Natural killer cell (primary cell): ENCODE data around the gene TREH. TPM values are rescaled to one million over a fixed set of nuclear protein-coding genes. Genes with fewer than 3 reads are reported as not detected.
"Not testable (repeated sequence)": the region's sequence is repeated elsewhere in the genome, so short reads cannot be mapped to it uniquely, and the experiment has no call there.

Experiments used
- ATAC-seq, 3 donors: fragments of 150-1000 bp in 2 of 3; fragments of 200-7000 bp in 1 of 3; cut with Tn5 transposase; 1 replicate in 1 of 3; 2 replicates in 2 of 3; pipeline ENCODE4 v1.10.0; 2021; ENCODE audit warnings: mild to moderate bottlenecking in 2 of 3, moderate library complexity in 2 of 3
- DNase-seq, 2 donors: peaks; one replicate each; pipeline versions ENCODE4 v3.0.0 to v3.0.0-alpha.2; 2013 to 2021; ENCODE audit warnings: mixed read lengths in 1 of 2
- H3K27ac ChIP-seq: one replicate; pipeline ENCODE4 v1.5.1; 2013; ENCODE audit warnings: mild to moderate bottlenecking, low read length
- H3K27me3 ChIP-seq: one replicate; pipeline ENCODE4 v1.6.1; 2013; ENCODE audit warnings: low read length; ENCODE audit not compliant: control insufficient read depth, insufficient read depth
- H3K36me3 ChIP-seq: one replicate; pipeline ENCODE4 v1.6.1; 2013; ENCODE audit warnings: low read length; ENCODE audit not compliant: control insufficient read depth, insufficient read depth
- H3K4me1 ChIP-seq: one replicate; pipeline ENCODE4 v1.6.1; 2013; ENCODE audit warnings: low read length; ENCODE audit not compliant: control insufficient read depth, insufficient read depth
- H3K4me3 ChIP-seq: one replicate; pipeline ENCODE4 v1.5.1; 2013; ENCODE audit warnings: low read length
- H3K9me3 ChIP-seq: one replicate; pipeline ENCODE4 v1.6.1; 2013; ENCODE audit warnings: low read length; ENCODE audit not compliant: control insufficient read depth, insufficient read depth
- H3K27ac Mint-ChIP-seq, 2 donors: one replicate each; pipeline ENCODE4 v1.8.0; 2022; ENCODE audit warnings: mild to moderate bottlenecking in 2 of 2, mixed read lengths in 2 of 2, moderate library complexity in 1 of 2
- H3K27me3 Mint-ChIP-seq, 2 donors: one replicate each; pipeline ENCODE4 v1.8.0; 2022; ENCODE audit warnings: low read depth in 2 of 2, mixed read lengths in 2 of 2
- H3K36me3 Mint-ChIP-seq: one replicate; pipeline ENCODE4 v1.8.0; 2022; ENCODE audit warnings: mixed read lengths
- H3K4me1 Mint-ChIP-seq, 2 donors: one replicate each; pipeline ENCODE4 v1.8.0; 2022; ENCODE audit warnings: mixed read lengths in 2 of 2
- H3K4me3 Mint-ChIP-seq: one replicate; pipeline ENCODE4 v1.8.0; 2022; ENCODE audit warnings: mild to moderate bottlenecking, moderate library complexity, mixed read lengths
- H3K9me3 Mint-ChIP-seq, 2 donors: one replicate each; pipeline ENCODE4 v1.8.0; 2022; ENCODE audit warnings: mixed read lengths in 2 of 2
- CTCF ChIP-seq: fragments of 200-600 bp; IDR thresholded peaks from one replicate; pipeline ENCODE4 v1.8.0; 2022; ENCODE audit warnings: antibody characterized with exemption
- WGBS: methylation state at CpG from one replicate; pipeline ENCODE4 v1.1.7; 2013; ENCODE audit warnings: missing lambda C conversion rate; ENCODE audit not compliant: insufficient coverage; 5-methylcytosine and 5-hydroxymethylcytosine counted together
- intact Hi-C: fragments of 100-400 bp; cut with micrococcal nuclease; formaldehyde crosslinking; loops from one replicate; pipeline ENCODE4 v1.14.2; 2022
- total RNA-seq, 4 donors: library from RNA; stranded (reverse); fragments of 120-200 nt in 1 of 4; gene quantifications; one replicate each; pipeline versions ENCODE4 v1.2.3 to v1.2.4, GENCODE V29; 2013 to 2022

The TREH gene
- total RNA-seq, 3 donors from 2014 or later (not counting 1 experiment from before 2014, with no cell fraction given) = not detected

DNA sequence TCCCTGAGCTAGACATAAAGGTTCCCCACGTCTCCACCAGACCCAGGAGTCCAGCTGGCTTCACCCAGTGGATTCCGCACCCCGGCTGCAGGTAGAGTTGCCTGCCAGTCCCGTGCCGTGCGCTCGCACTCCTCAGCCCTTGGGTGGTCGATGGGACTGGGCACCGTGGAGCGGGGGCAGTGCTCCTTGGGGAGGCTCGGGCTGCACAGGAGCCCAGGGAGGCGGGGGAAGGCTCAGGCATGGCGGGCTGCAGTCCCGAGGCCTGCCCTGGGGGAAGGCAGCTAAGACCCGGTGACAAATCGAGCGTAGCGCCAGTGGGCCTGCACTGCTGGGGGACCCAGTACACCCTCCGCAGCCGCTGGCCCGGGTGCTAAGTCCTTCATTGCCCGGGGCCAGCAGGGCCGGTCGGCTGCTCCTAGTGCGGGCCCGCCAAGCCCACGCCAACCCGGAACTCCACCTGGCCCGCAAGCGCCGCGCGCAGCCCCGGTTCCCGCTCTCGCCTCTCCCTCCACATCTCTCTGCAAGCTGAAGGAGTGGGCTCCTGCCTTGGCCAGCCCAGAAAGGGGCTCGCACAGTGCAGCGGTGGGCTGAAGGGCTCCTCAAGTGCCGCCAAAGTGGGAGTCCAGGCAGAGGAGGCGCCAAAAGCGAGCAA is 9.5 kb upstream of the TREH start:
- H3K36me3 ChIP-seq = no peaks in the 10 kb centered on the region
- no peak for TF ChIP-seq CTCF
- intact Hi-C loops = loop anchor here (2.0 kb wide), 1 partner anchor 16 kb away; no protein-coding TSS in a partner anchor
- no peaks in the 10 kb centered on the region for H3K27me3 ChIP-seq
- Mint-ChIP-seq H3K9me3 (no peaks in the 10 kb centered on the region), H3K4me1 (peaks cover 34 to 49% of the 10 kb centered on the region in 2 donors), H3K36me3 (no peaks in the 10 kb centered on the region), H3K27me3 (peaks cover 7 to 12% of the 10 kb centered on the region in 2 donors), H3K4me3 (peak overlapping the region; percentile 17), H3K27ac (no peak overlapping the region)
- DNase-seq = no peak
- H3K27ac ChIP-seq = no peak overlapping the region
- no peak for ATAC-seq
- H3K4me3 ChIP-seq = no peak overlapping the region
- WGBS = 74% methylated on average over 41 of the region's 41 CpGs
- no peaks in the 10 kb centered on the region for H3K9me3 ChIP-seq
- H3K4me1 ChIP-seq = peaks cover 47% of the 10 kb centered on the region

GRCh38 chr11:118688339-118688738 is 8.9 kb upstream of the TREH start:
- Mint-ChIP-seq H3K27me3 (peaks cover 7 to 12% of the 10 kb centered on the region in 2 donors), H3K4me3 (peak overlapping the region; percentile 31), H3K4me1 (peaks cover 27 to 43% of the 10 kb centered on the region in 2 donors)
- not testable (repeated sequence) for H3K36me3 Mint-ChIP-seq, H3K27ac Mint-ChIP-seq, H3K27ac ChIP-seq, H3K4me3 ChIP-seq, H3K27me3 ChIP-seq, H3K9me3 Mint-ChIP-seq, ATAC-seq, H3K9me3 ChIP-seq, H3K36me3 ChIP-seq
- peaks cover 40% of the 10 kb centered on the region for H3K4me1 ChIP-seq
- DNase-seq = peak in 1 of 2 donors; percentile 23
- intact Hi-C loops = loop anchor here (2.0 kb wide), 1 partner anchor 16 kb away; no protein-coding TSS in a partner anchor
- 29% methylated on average over 8 of the region's 10 CpGs for WGBS

- no peaks in the 10 kb centered on the region for H3K9me3 Mint-ChIP-seq
- H3K36me3 Mint-ChIP-seq = no peaks in the 10 kb centered on the region
- H3K36me3 ChIP-seq = no peaks in the 10 kb centered on the region
- no peak overlapping the region for H3K4me3 Mint-ChIP-seq
- ATAC-seq (no peak), DNase-seq (no peak)
- no peaks in the 10 kb centered on the region for H3K27me3 ChIP-seq
- peaks cover 36% of the 10 kb centered on the region for H3K4me1 ChIP-seq
- no peak for TF ChIP-seq CTCF
- intact Hi-C loops = loop anchor here (2.0 kb wide), 1 partner anchor 17 kb away; no protein-coding TSS in a partner anchor
- H3K4me1 Mint-ChIP-seq = peaks cover 23 to 39% of the 10 kb centered on the region in 2 donors
- H3K4me3 ChIP-seq = no peak overlapping the region
- WGBS = 90% methylated on average over 5 of the region's 5 CpGs
- no peak overlapping the region for H3K27ac ChIP-seq
- H3K27ac Mint-ChIP-seq = no peak overlapping the region
- peaks cover 7 to 12% of the 10 kb centered on the region in 2 donors for H3K27me3 Mint-ChIP-seq
- H3K9me3 ChIP-seq = no peaks in the 10 kb centered on the region
Observed at GRCh38 chr11:118687906-118688305, 8.5 kb upstream of the TREH start.

- H3K27ac Mint-ChIP-seq = no peak overlapping the region
- ATAC-seq = no peak
- peaks cover 14% of the 10 kb centered on the region in 2 donors for H3K27me3 Mint-ChIP-seq
- no peak overlapping the region for H3K4me3 ChIP-seq
- H3K4me3 Mint-ChIP-seq = no peak overlapping the region
- no peaks in the 10 kb centered on the region for H3K9me3 Mint-ChIP-seq
- H3K4me1 ChIP-seq = peaks cover under 1% of the 10 kb centered on the region
- no peaks in the 10 kb centered on the region for H3K9me3 ChIP-seq
- no peak overlapping the region for H3K27ac ChIP-seq
- no peaks in the 10 kb centered on the region for H3K27me3 ChIP-seq
- WGBS = 100% methylated on average over 2 of the region's 2 CpGs
- no peak for DNase-seq
- H3K36me3 ChIP-seq = no peaks in the 10 kb centered on the region
- no peaks in the 10 kb centered on the region for H3K36me3 Mint-ChIP-seq
- peaks cover 7 to 10% of the 10 kb centered on the region in 2 donors for H3K4me1 Mint-ChIP-seq
- no peak for TF ChIP-seq CTCF
- intact Hi-C loops = no loop called here
Observed at GRCh38 chr11:118684187-118684586, 4.7 kb upstream of the TREH start.

DNA sequence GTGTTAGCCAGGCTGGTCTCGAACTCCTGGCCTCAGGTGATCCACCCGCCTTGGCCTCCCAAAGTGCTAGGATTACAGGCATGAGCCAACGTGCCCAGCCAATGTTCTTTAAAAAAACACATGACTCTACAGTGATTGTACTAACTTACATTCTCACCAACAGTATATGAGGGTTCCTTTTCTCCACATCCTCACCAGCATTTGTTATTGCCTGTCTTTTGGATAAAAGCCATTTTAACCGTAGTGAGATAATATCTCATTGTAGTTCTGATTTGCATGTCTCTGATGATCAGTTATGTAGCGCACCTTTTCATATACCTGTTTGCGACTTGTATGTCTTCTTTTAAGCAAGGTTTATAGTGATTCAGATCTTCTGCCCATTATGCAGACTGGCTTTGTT is 3.5 kb upstream of the TREH start:
- intact Hi-C loops, DNase-seq, H3K4me3 ChIP-seq, ATAC-seq, H3K9me3 Mint-ChIP-seq, H3K36me3 ChIP-seq, H3K27ac ChIP-seq, H3K4me1 Mint-ChIP-seq, H3K36me3 Mint-ChIP-seq, H3K4me3 Mint-ChIP-seq, H3K27ac Mint-ChIP-seq, H3K9me3 ChIP-seq, H3K27me3 ChIP-seq, H3K4me1 ChIP-seq: not testable (repeated sequence)
- H3K27me3 Mint-ChIP-seq = peaks cover 14% of the 10 kb centered on the region in 2 donors
- 85% methylated on average over 4 of the region's 6 CpGs for WGBS
